GM12878 (cell line): ENCODE measurements around the gene DUSP11. TPM values are rescaled to one million over a fixed set of nuclear protein-coding genes. Genes with fewer than 3 reads are reported as not detected.

ENCODE experiments used
- ATAC-seq: fragments of 200-7000 bp; cut with Tn5 transposase; 3 replicates; pipeline ENCODE4 v1.9.1; 2020; ENCODE audit warnings: mild to moderate bottlenecking, moderate library complexity
- BruUV-seq: library from RNA; stranded (reverse); fragments of 400-500 nt; replicated peaks from 2 replicates; lab custom pipeline; 2021; lab: Mats Ljungman, UMichigan
- CTCF ChIA-PET: fragments of 300-600 bp; sonication (Branson Sonifier 250); formaldehyde crosslinking; extraction: SDS; loops from one replicate; lab custom pipeline; 2021; ENCODE audit warnings: inconsistent platforms; lab: Yijun Ruan, JAX
- POLR2A ChIA-PET: fragments of 350-600 bp; formaldehyde crosslinking; extraction: SDS; loops from one replicate; lab custom pipeline; 2021; ENCODE audit warnings: inconsistent platforms; lab: Charles Lee
- RAD21 ChIA-PET: fragments of 300-600 bp; sonication (Branson Sonifier 250); formaldehyde crosslinking; loops from one replicate; lab custom pipeline; 2023; ENCODE audit warnings: antibody characterized with exemption; ENCODE audit not compliant: unreplicated experiment; lab: Charles Lee
- SMC1A ChIA-PET: fragments of 300-600 bp; sonication (Branson Sonifier 250); formaldehyde crosslinking; loops from one replicate; lab custom pipeline; 2023; ENCODE audit not compliant: unreplicated experiment, uncharacterized antibody; lab: Charles Lee
- DNase-seq: peaks from one replicate; pipeline ENCODE4 v3.0.0-alpha.2; 2011; ENCODE audit warnings: low read depth, low spot score
- FAIRE-seq: peaks from 3 replicates; lab custom pipeline; 2011; peaks lifted over from hg19 to GRCh38; lab: Jason Lieb, UNC
- H2AFZ ChIP-seq: 2 replicates; pipeline ENCODE4 v1.6.0; 2011; ENCODE audit warnings: low read depth, low read length, control low read depth; ENCODE audit not compliant: control insufficient read depth
- H3K27ac ChIP-seq: 2 replicates; pipeline ENCODE4 v1.5.1; 2011; ENCODE audit warnings: control low read depth; ENCODE audit not compliant: control insufficient read depth, insufficient read depth
- H3K27me3 ChIP-seq, 2 experiments: replicated peaks in 1 of 2; 2 replicates each; pipeline versions ENCODE4 v1.6.0 to v1.6.1; 2011; ENCODE audit warnings: low read length in 1 of 2; ENCODE audit not compliant: control insufficient read depth in 2 of 2, insufficient read depth in 2 of 2
- H3K36me3 ChIP-seq, 2 experiments: 2 replicates each; pipeline ENCODE4 v1.5.1; 2011; ENCODE audit warnings: low read length in 1 of 2; ENCODE audit not compliant: control insufficient read depth in 2 of 2, insufficient read depth in 2 of 2
- H3K4me1 ChIP-seq: 2 replicates; pipeline ENCODE4 v1.6.1; 2011; ENCODE audit warnings: mild to moderate bottlenecking, low read length, moderate library complexity, mixed read lengths; ENCODE audit not compliant: control insufficient read depth, insufficient read depth
- H3K4me2 ChIP-seq: 2 replicates; pipeline ENCODE4 v1.6.0; 2011; ENCODE audit warnings: control low read depth; ENCODE audit not compliant: control insufficient read depth, insufficient read depth
- H3K4me3 ChIP-seq: fragments of 200-600 bp; sonication (generic); 2 replicates; pipeline ENCODE4 v1.5.1; 2016
- H3K79me2 ChIP-seq: 2 replicates; pipeline ENCODE4 v1.6.0; 2011; ENCODE audit warnings: low read length; ENCODE audit not compliant: control insufficient read depth, insufficient read depth
- H3K9ac ChIP-seq: 2 replicates; pipeline ENCODE4 v1.8.0; 2011; ENCODE audit warnings: low read length, control low read depth, mixed read lengths; ENCODE audit not compliant: control insufficient read depth, insufficient read depth
- H3K9me3 ChIP-seq: replicated peaks from 3 replicates; pipeline ENCODE4 v1.5.1; 2011; ENCODE audit warnings: mild to moderate bottlenecking, low read length; ENCODE audit not compliant: control insufficient read depth, insufficient read depth
- H4K20me1 ChIP-seq: 2 replicates; pipeline ENCODE4 v1.6.0; 2011; ENCODE audit not compliant: control insufficient read depth, insufficient read depth
- ATF3 ChIP-seq: IDR thresholded peaks from 2 replicates; pipeline ENCODE4 v1.6.1; 2011; ENCODE audit warnings: low read depth, mild to moderate bottlenecking, low read length, moderate library complexity, borderline replicate concordance; ENCODE audit errors: extremely low read depth
- CREM ChIP-seq: IDR thresholded peaks from 2 replicates; pipeline ENCODE4 v1.6.1; 2014; ENCODE audit warnings: antibody characterized with exemption, low read depth
- E2F8 ChIP-seq: fragments of 450-650 bp; IDR thresholded peaks from 2 replicates; pipeline ENCODE4 v1.6.1; 2018; ENCODE audit warnings: mild to moderate bottlenecking, low read depth, moderate library complexity; ENCODE audit not compliant: partially characterized antibody
- GABPA ChIP-seq: IDR thresholded peaks from 2 replicates; pipeline ENCODE4 v1.6.1; 2014; ENCODE audit warnings: antibody characterized with exemption, low read depth, mild to moderate bottlenecking, inconsistent platforms
- IRF3 ChIP-seq: fragments of 450-650 bp; IDR thresholded peaks from 2 replicates; pipeline ENCODE4 v1.6.1; 2014; ENCODE audit warnings: mild to moderate bottlenecking
- NR2C1 ChIP-seq: fragments of 450-650 bp; IDR thresholded peaks from 2 replicates; pipeline ENCODE4 v1.6.1; 2017; ENCODE audit warnings: antibody characterized with exemption, mild to moderate bottlenecking, moderate library complexity
- RBBP5 ChIP-seq: fragments of 200-600 bp; sonication (generic); conservative IDR thresholded peaks from 2 replicates; pipeline ENCODE4 v1.6.1; 2016
- RUNX3 ChIP-seq: IDR thresholded peaks from 2 replicates; pipeline ENCODE4 v1.6.1; 2012; ENCODE audit warnings: low read length, inconsistent platforms
- SIX5 ChIP-seq: IDR thresholded peaks from 2 replicates; pipeline ENCODE4 v1.6.1; 2011; ENCODE audit warnings: mild to moderate bottlenecking, low read depth, low read length, moderate library complexity; ENCODE audit not compliant: severe bottlenecking
- STAT3 ChIP-seq: IDR thresholded peaks from 2 replicates; pipeline ENCODE4 v1.6.1; 2011; ENCODE audit warnings: low read depth, low read length, improper control_type of control experiment
- SUPT20H ChIP-seq: IDR thresholded peaks from 2 replicates; pipeline ENCODE4 v1.6.1; 2011; ENCODE audit warnings: low read depth, mild to moderate bottlenecking, low read length, moderate library complexity, borderline replicate concordance; ENCODE audit not compliant: control insufficient read depth
- WRNIP1 ChIP-seq: IDR thresholded peaks from 2 replicates; pipeline ENCODE4 v1.6.1; 2011; ENCODE audit warnings: low read depth, low read length, improper control_type of control experiment, borderline replicate concordance
- WGBS: methylation state at CpG from one replicate; pipeline ENCODE4 v1.1.6; 2016; ENCODE audit warnings: low lambda C conversion rate; ENCODE audit not compliant: insufficient replicate concordance, insufficient coverage; ENCODE audit errors: missing lambda C conversion rate; 5-methylcytosine and 5-hydroxymethylcytosine counted together
- in situ Hi-C: fragments of 300-500 bp; cut with MboI; formaldehyde crosslinking; loops from 9 replicates; pipeline ENCODE4 v1.14.3; 2018; ENCODE audit warnings: mixed read lengths
- intact Hi-C: fragments of 100-400 bp; cut with micrococcal nuclease; formaldehyde crosslinking; loops from one replicate; pipeline ENCODE4 v1.14.2; 2022; ENCODE audit not compliant: unreplicated experiment
- polyA plus RNA-seq, 11 experiments: library from polyadenylated mRNA; depleted of rRNA in 4 of 11; unstranded in 6 of 11; stranded (reverse) in 5 of 11; fragments of >200 nt; fragmentation: Nextera tagmentation in 4 of 11; fragmentation: Illumina TruSeq in 1 of 11; extraction: Ambion mirVana in 4 of 11; extraction: Trizol in 1 of 11; gene quantifications; 1 replicate in 1 of 11; 2 replicates in 10 of 11; pipeline versions ENCODE4 v1.2.1 to v1.2.3, GENCODE V29; 2011 to 2016; ENCODE audit warnings: inconsistent platforms in 2 of 11, missing spikeins in 2 of 11, low read depth in 1 of 11
- total RNA-seq, 4 experiments: library from RNA; depleted of rRNA in 3 of 4; stranded (reverse); fragments of >200 nt in 3 of 4; fragmentation: Illumina TruSeq in 1 of 4; extraction: Trizol in 1 of 4; gene quantifications; 2 replicates each; pipeline versions ENCODE4 v1.2.1 to v1.2.3, GENCODE V29; 2013 to 2021

Gene DUSP11
- total and polyA plus RNA-seq, 10 of the 15 experiments (the other 5 are each of a cell fraction or from before 2014, with no cell fraction given), result 26.4 to 78.4 (median 47.9) TPM

- DNase-seq, result no peak
- 45% methylated on average over 2 of the region's 2 CpGs for WGBS
- in situ Hi-C loops (loop anchor here (10.0 kb wide), 1 partner anchor 571 kb away; no protein-coding TSS in a partner anchor), intact Hi-C loops (loop anchor here (10.0 kb wide), 5 partner anchors 139 to 511 kb away; partner anchors contain the start of gene TET3)
- CTCF ChIA-PET, result interaction anchor here (0.5 to 8.9 kb wide), 63 partner anchors 8 to 764 kb away, joined by 3 to 191 read pairs (median 5); partner anchors contain the start of genes BOLA3, MOB1A and TPRKB
- Histone ChIP-seq H3K9ac (no peak overlapping the region), H2AFZ (no peak overlapping the region), H3K27ac (no peak overlapping the region), H3K36me3 (no peaks in the 10 kb centered on the region), H3K4me2 (no peak overlapping the region), H3K79me2 (peaks cover 2% of the 10 kb centered on the region), H4K20me1 (no peaks in the 10 kb centered on the region), H3K27me3 (no peaks in the 10 kb centered on the region), H3K4me3 (no peak overlapping the region), H3K9me3 (no peaks in the 10 kb centered on the region), H3K4me1 (peaks cover 20% of the 10 kb centered on the region)
- POLR2A ChIA-PET, result interaction anchor here (0.6 to 1.8 kb wide), 5 partner anchors 130 to 327 kb away, joined by 3 to 9 read pairs (median 3); no protein-coding TSS in a partner anchor
- no TSS peak for BruUV-seq
- SMC1A ChIA-PET, result interaction anchor here (0.7 to 7.3 kb wide), 38 partner anchors 8 to 578 kb away, joined by 3 to 53 read pairs (median 4); partner anchors contain the start of genes BOLA3 and TPRKB
- ATAC-seq, result no peak
- RAD21 ChIA-PET, result interaction anchor here (1.1 to 8.4 kb wide), 20 partner anchors 11 to 578 kb away, joined by 3 to 96 read pairs (median 6); partner anchors contain the start of genes BOLA3, MOB1A and TPRKB
- FAIRE-seq, result no peak
- TF ChIP-seq RUNX3 (no peak), E2F8 (no peak), SIX5 (no peak), CREM (no peak), NR2C1 (no peak), SUPT20H (no peak), WRNIP1 (no peak), GABPA (no peak), IRF3 (no peak), RBBP5 (no peak), ATF3 (no peak), STAT3 (no peak)
Observed at GRCh38 chr2:73823416-73823815, 43.5 kb upstream of the DUSP11 start.
